DOHH2 (cell line): ENCODE data around the gene RIN3.

Experiments used
- EZH2phosphoT487 ChIP-seq: fragments of 200-600 bp; sonication (generic); IDR thresholded peaks from 2 replicates; pipeline ENCODE4 v1.6.1; 2017; ENCODE audit warnings: borderline replicate concordance, mild to moderate bottlenecking, antibody characterized with exemption, low read length, moderate library complexity, mixed read lengths
- TF ChIP-seq, protein P1 (sequence below): fragments of 200-600 bp; sonication (generic); IDR thresholded peaks from one replicate; pipeline ENCODE4 v1.5.1; 2014; ENCODE audit warnings: antibody characterized with exemption, mild to moderate bottlenecking, low read depth, low read length; ENCODE audit not compliant: poor library complexity, severe bottlenecking

GRCh38 chr14:92651758-92652406, 138.3 kb downstream of the RIN3 start:
- TF ChIP-seq, protein P1, sequence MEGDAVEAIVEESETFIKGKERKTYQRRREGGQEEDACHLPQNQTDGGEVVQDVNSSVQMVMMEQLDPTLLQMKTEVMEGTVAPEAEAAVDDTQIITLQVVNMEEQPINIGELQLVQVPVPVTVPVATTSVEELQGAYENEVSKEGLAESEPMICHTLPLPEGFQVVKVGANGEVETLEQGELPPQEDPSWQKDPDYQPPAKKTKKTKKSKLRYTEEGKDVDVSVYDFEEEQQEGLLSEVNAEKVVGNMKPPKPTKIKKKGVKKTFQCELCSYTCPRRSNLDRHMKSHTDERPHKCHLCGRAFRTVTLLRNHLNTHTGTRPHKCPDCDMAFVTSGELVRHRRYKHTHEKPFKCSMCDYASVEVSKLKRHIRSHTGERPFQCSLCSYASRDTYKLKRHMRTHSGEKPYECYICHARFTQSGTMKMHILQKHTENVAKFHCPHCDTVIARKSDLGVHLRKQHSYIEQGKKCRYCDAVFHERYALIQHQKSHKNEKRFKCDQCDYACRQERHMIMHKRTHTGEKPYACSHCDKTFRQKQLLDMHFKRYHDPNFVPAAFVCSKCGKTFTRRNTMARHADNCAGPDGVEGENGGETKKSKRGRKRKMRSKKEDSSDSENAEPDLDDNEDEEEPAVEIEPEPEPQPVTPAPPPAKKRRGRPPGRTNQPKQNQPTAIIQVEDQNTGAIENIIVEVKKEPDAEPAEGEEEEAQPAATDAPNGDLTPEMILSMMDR = no peak
- no peak for TF ChIP-seq EZH2phosphoT487
